GM23338 (cell line): ENCODE results near the gene SAP130. TPM values are rescaled to one million over a fixed set of nuclear protein-coding genes. Genes with fewer than 3 reads are reported as not detected.

Experiments
- ATAC-seq: fragments of 200-7000 bp; cut with Tn5 transposase; 3 replicates; pipeline ENCODE4 v1.9.1; 2020
- DNase-seq: peaks from one replicate; pipeline ENCODE4 v3.0.0-alpha.2; 2015; ENCODE audit warnings: low spot score
- H2AFZ ChIP-seq: fragments of 200-600 bp; sonication (generic); 2 replicates; pipeline ENCODE4 v1.8.0; 2016; ENCODE audit warnings: antibody characterized with exemption, mild to moderate bottlenecking, moderate library complexity
- H3F3A ChIP-seq: fragments of 200-600 bp; sonication (generic); replicated peaks from 2 replicates; pipeline ENCODE4 v1.8.0; 2017; ENCODE audit warnings: antibody characterized with exemption, mixed run types, low read depth
- H3K27ac ChIP-seq: fragments of 200-600 bp; sonication (generic); 2 replicates; pipeline ENCODE4 v1.6.1; 2016; ENCODE audit warnings: low read depth
- H3K27me3 ChIP-seq: fragments of 200-600 bp; sonication (generic); 2 replicates; pipeline ENCODE4 v1.8.0; 2016; ENCODE audit warnings: mild to moderate bottlenecking, mixed run types, moderate library complexity; ENCODE audit not compliant: insufficient read depth
- H3K36me3 ChIP-seq: fragments of 200-600 bp; sonication (generic); 2 replicates; pipeline ENCODE4 v1.8.0; 2016; ENCODE audit warnings: mild to moderate bottlenecking; ENCODE audit not compliant: insufficient read depth
- H3K4me1 ChIP-seq: fragments of 200-600 bp; sonication (generic); 2 replicates; pipeline ENCODE4 v1.8.0; 2016; ENCODE audit warnings: mild to moderate bottlenecking, moderate library complexity; ENCODE audit not compliant: insufficient read depth
- H3K4me2 ChIP-seq: fragments of 200-600 bp; sonication (generic); 2 replicates; pipeline ENCODE4 v1.7.1; 2017; ENCODE audit warnings: mixed run types
- H3K4me3 ChIP-seq: fragments of 200-600 bp; sonication (generic); 2 replicates; pipeline ENCODE4 v1.6.1; 2016; ENCODE audit warnings: mixed run types
- H3K79me2 ChIP-seq: fragments of 200-600 bp; sonication (generic); replicated peaks from 2 replicates; pipeline ENCODE4 v1.8.0; 2017; ENCODE audit warnings: mild to moderate bottlenecking; ENCODE audit not compliant: insufficient read depth
- H3K9me2 ChIP-seq: fragments of 200-600 bp; sonication (generic); 2 replicates; pipeline ENCODE4 v1.8.0; 2017; ENCODE audit not compliant: insufficient read depth
- H4K20me1 ChIP-seq: fragments of 200-600 bp; sonication (generic); replicated peaks from 2 replicates; pipeline ENCODE4 v1.8.0; 2017; ENCODE audit warnings: mild to moderate bottlenecking; ENCODE audit not compliant: insufficient read depth
- H3K27ac Mint-ChIP-seq: 2 replicates; pipeline ENCODE4 v1.8.0; 2020; ENCODE audit warnings: inconsistent platforms, mild to moderate bottlenecking, moderate library complexity, mixed read lengths
- H3K27me3 Mint-ChIP-seq: 3 replicates; pipeline ENCODE4 v1.8.0; 2022; ENCODE audit warnings: low read depth, mild to moderate bottlenecking, moderate library complexity, mixed read lengths, inconsistent platforms; ENCODE audit not compliant: insufficient read depth, poor library complexity
- H3K36me3 Mint-ChIP-seq: 3 replicates; pipeline ENCODE4 v1.8.0; 2021; ENCODE audit warnings: low read depth, mild to moderate bottlenecking, inconsistent platforms, moderate library complexity, mixed read lengths
- H3K4me1 Mint-ChIP-seq: 3 replicates; pipeline ENCODE4 v1.8.0; 2020; ENCODE audit warnings: mild to moderate bottlenecking, inconsistent platforms, mixed read lengths
- H3K4me3 Mint-ChIP-seq: 3 replicates; pipeline ENCODE4 v1.8.0; 2021; ENCODE audit warnings: moderate library complexity, mild to moderate bottlenecking, inconsistent platforms, mixed read lengths
- H3K9me3 Mint-ChIP-seq: 3 replicates; pipeline ENCODE4 v1.8.0; 2020; ENCODE audit warnings: moderate library complexity, mild to moderate bottlenecking, inconsistent platforms, mixed read lengths
- ETS1 ChIP-seq: IDR thresholded peaks from 2 replicates; pipeline ENCODE4 v1.6.1; 2016; ENCODE audit warnings: antibody characterized with exemption
- EZH2phosphoT487 ChIP-seq: fragments of 200-600 bp; sonication (generic); IDR thresholded peaks from one replicate; pipeline ENCODE4 v1.8.1; 2018; ENCODE audit warnings: antibody characterized with exemption; ENCODE audit not compliant: unreplicated experiment
- JUNB ChIP-seq: IDR thresholded peaks from one replicate; pipeline ENCODE4 v1.6.1; 2016; ENCODE audit warnings: antibody characterized with exemption; ENCODE audit not compliant: unreplicated experiment
- NANOG ChIP-seq: IDR thresholded peaks from 2 replicates; pipeline ENCODE4 v1.6.1; 2016; ENCODE audit warnings: antibody characterized with exemption, borderline replicate concordance
- POLR2AphosphoS5 ChIP-seq: IDR thresholded peaks from 2 replicates; pipeline ENCODE4 v1.6.1; 2016; ENCODE audit warnings: antibody characterized with exemption, low read depth
- STAT1 ChIP-seq: IDR thresholded peaks from one replicate; pipeline ENCODE4 v1.6.1; 2016; ENCODE audit warnings: antibody characterized with exemption; ENCODE audit not compliant: unreplicated experiment
- long read RNA-seq: library from polyadenylated mRNA; unstranded; transcript quantifications from one replicate; pipeline ENCODE4 v2.0.0, GENCODE V29; 2020; ENCODE audit not compliant: unreplicated experiment
- polyA plus RNA-seq: library from polyadenylated mRNA; unstranded; fragments of >200 nt; fragmentation: Nextera tagmentation; extraction: Ambion mirVana; gene quantifications from 2 replicates; pipeline ENCODE4 v1.2.1, GENCODE V29; 2016
- total RNA-seq: library from RNA; depleted of rRNA; stranded (reverse); fragments of >200 nt; shearing (Covaris generic); gene quantifications from 2 replicates; pipeline ENCODE4 v1.2.3, GENCODE V29; 2014; rRNA removed
- TF ChIP-seq, protein P1 (sequence below), 2 experiments: fragments of 200-600 bp in 1 of 2; sonication (generic) in 1 of 2; conservative IDR thresholded peaks; 2 replicates each; pipeline versions ENCODE4 v1.5.1 to v1.6.1; 2016 to 2017; ENCODE audit warnings: antibody characterized with exemption in 2 of 2, low read depth in 2 of 2, mild to moderate bottlenecking in 2 of 2, moderate library complexity in 1 of 2
- TF ChIP-seq, protein P2 (sequence below): fragments of 250-450 bp; sonication (Bioruptor Pico); IDR thresholded peaks from 2 replicates; pipeline ENCODE4 v1.5.0; 2020; ENCODE audit warnings: mild to moderate bottlenecking, moderate library complexity

Gene SAP130
- total RNA-seq (28.7 and 35.1 TPM in 2 replicates), polyA plus RNA-seq (18.9 and 19.5 TPM in 2 replicates)
- long read RNA-seq, partial matches to known transcripts, result 2 of 4 reads
- long read RNA-seq, other reads (novel, unspliced or antisense), result 2 of 4 reads

DNA sequence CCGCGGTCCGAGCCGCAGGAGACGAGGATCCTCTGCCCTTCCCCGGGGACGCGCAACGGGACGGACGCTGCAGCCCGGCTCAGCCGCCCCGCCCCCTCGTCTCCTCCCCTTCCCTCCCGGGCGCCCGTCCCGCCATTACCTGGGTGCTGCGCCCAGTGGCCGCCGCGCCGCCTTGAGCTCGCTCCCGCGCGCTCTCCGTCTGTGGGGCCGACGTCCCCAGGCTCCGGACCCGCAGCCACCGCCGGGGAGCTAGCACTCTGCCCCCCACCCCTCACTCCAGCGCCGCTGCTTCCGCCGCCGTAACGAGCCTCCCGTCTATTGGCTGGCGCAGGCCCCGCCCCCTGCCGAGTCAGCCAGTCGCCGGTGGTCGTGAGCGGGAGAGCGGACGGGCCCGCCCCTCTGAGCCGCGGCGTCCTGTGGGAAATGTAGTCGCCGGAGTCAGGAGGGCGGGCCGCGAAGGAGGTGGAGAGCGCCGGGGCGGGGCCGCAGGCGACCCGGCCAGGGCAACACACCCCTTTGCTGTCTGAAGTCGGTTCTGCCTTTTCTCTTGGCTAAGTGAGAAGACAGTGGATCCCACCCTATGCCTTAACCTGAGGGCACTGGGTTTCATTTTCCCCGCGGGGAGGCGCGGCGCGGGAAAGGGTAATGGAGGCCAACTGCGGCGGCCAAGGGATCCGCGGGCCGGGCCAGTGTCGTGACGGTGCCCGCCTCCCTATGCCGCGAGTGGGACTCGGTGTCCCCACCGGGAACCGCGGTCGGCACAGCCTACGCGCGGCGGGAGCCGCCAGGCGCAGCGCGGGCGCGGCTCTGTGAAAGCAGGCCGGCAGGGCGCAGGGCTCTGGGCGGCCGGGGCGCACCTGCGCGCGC, at the start of gene SAP130:
Gene SAP130 (minus strand): TSS at position 259 of the 867 bp plus-strand sequence. CDS start 1,767 bp downstream, outside the sequence.
- TF ChIP-seq POLR2AphosphoS5, result peak; percentile 84
- no peak for TF ChIP-seq EZH2phosphoT487
- no peak for TF ChIP-seq NANOG
- TF ChIP-seq, protein P1, sequence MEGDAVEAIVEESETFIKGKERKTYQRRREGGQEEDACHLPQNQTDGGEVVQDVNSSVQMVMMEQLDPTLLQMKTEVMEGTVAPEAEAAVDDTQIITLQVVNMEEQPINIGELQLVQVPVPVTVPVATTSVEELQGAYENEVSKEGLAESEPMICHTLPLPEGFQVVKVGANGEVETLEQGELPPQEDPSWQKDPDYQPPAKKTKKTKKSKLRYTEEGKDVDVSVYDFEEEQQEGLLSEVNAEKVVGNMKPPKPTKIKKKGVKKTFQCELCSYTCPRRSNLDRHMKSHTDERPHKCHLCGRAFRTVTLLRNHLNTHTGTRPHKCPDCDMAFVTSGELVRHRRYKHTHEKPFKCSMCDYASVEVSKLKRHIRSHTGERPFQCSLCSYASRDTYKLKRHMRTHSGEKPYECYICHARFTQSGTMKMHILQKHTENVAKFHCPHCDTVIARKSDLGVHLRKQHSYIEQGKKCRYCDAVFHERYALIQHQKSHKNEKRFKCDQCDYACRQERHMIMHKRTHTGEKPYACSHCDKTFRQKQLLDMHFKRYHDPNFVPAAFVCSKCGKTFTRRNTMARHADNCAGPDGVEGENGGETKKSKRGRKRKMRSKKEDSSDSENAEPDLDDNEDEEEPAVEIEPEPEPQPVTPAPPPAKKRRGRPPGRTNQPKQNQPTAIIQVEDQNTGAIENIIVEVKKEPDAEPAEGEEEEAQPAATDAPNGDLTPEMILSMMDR (conservative IDR thresholded peaks at IDR 0.05; ENCODE audit: low read depth in 2 of 2), result no peak
- TF ChIP-seq STAT1, result no peak
- TF ChIP-seq ETS1, result peak; percentile 64; the same call in 1 of the 2 replicates
- TF ChIP-seq, protein P2, sequence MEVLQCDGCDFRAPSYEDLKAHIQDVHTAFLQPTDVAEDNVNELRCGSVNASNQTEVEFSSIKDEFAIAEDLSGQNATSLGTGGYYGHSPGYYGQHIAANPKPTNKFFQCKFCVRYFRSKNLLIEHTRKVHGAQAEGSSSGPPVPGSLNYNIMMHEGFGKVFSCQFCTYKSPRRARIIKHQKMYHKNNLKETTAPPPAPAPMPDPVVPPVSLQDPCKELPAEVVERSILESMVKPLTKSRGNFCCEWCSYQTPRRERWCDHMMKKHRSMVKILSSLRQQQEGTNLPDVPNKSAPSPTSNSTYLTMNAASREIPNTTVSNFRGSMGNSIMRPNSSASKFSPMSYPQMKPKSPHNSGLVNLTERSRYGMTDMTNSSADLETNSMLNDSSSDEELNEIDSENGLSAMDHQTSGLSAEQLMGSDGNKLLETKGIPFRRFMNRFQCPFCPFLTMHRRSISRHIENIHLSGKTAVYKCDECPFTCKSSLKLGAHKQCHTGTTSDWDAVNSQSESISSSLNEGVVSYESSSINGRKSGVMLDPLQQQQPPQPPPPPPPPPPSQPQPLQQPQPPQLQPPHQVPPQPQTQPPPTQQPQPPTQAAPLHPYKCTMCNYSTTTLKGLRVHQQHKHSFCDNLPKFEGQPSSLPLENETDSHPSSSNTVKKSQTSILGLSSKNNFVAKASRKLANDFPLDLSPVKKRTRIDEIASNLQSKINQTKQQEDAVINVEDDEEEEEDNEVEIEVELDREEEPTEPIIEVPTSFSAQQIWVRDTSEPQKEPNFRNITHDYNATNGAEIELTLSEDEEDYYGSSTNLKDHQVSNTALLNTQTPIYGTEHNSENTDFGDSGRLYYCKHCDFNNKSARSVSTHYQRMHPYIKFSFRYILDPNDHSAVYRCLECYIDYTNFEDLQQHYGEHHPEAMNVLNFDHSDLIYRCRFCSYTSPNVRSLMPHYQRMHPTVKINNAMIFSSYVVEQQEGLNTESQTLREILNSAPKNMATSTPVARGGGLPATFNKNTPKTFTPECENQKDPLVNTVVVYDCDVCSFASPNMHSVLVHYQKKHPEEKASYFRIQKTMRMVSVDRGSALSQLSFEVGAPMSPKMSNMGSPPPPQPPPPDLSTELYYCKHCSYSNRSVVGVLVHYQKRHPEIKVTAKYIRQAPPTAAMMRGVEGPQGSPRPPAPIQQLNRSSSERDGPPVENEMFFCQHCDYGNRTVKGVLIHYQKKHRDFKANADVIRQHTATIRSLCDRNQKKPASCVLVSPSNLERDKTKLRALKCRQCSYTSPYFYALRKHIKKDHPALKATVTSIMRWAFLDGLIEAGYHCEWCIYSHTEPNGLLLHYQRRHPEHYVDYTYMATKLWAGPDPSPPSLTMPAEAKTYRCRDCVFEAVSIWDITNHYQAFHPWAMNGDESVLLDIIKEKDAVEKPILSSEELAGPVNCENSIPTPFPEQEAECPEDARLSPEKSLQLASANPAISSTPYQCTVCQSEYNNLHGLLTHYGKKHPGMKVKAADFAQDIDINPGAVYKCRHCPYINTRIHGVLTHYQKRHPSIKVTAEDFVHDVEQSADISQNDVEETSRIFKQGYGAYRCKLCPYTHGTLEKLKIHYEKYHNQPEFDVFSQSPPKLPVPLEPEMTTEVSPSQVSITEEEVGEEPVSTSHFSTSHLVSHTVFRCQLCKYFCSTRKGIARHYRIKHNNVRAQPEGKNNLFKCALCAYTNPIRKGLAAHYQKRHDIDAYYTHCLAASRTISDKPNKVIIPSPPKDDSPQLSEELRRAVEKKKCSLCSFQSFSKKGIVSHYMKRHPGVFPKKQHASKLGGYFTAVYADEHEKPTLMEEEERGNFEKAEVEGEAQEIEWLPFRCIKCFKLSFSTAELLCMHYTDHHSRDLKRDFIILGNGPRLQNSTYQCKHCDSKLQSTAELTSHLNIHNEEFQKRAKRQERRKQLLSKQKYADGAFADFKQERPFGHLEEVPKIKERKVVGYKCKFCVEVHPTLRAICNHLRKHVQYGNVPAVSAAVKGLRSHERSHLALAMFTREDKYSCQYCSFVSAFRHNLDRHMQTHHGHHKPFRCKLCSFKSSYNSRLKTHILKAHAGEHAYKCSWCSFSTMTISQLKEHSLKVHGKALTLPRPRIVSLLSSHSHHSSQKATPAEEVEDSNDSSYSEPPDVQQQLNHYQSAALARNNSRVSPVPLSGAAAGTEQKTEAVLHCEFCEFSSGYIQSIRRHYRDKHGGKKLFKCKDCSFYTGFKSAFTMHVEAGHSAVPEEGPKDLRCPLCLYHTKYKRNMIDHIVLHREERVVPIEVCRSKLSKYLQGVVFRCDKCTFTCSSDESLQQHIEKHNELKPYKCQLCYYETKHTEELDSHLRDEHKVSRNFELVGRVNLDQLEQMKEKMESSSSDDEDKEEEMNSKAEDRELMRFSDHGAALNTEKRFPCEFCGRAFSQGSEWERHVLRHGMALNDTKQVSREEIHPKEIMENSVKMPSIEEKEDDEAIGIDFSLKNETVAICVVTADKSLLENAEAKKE (CRISPR knock-in tag), result no peak
- TF ChIP-seq JUNB, result no peak
- Histone ChIP-seq H3K4me1 (peaks cover 11% of the 10 kb centered on the region), H3K79me2 (peaks cover 39% of the 10 kb centered on the region), H3K4me3 (peak within 1 kb of the TSS; percentile 99), H3K27ac (0 out of 2 replicates have a peak within 1 kb of the TSS, but pooled peaks have one; percentile 37), H3K9me2 (no peaks in the 10 kb centered on the region; the same call in 1 of the 2 replicates), H3F3A (no peaks in the 10 kb centered on the region; the same call in 1 of the 2 replicates), H3K27me3 (peaks cover 8% of the 10 kb centered on the region; the same call in 1 of the 2 replicates), H3K4me2 (peak within 1 kb of the TSS; percentile 86), H2AFZ (peak within 1 kb of the TSS; percentile 99), H3K36me3 (peaks cover 8% of the 10 kb centered on the region; the same call in 1 of the 2 replicates), H4K20me1 (peaks cover 24% of the 10 kb centered on the region)
- H3K9me3 Mint-ChIP-seq, result peaks cover 15% of the 10 kb centered on the region
- peak; percentile 97 for DNase-seq
- H3K27me3 Mint-ChIP-seq, result peaks cover 14% of the 10 kb centered on the region
- peak; percentile 86 for ATAC-seq
- peaks cover 7% of the 10 kb centered on the region for H3K4me1 Mint-ChIP-seq
- peak within 1 kb of the TSS; percentile 95 for H3K4me3 Mint-ChIP-seq
- peaks cover 12% of the 10 kb centered on the region; the same call in 2 of the 3 replicates for H3K36me3 Mint-ChIP-seq
- peak within 1 kb of the TSS; percentile 95; the same call in 1 of the 2 replicates for H3K27ac Mint-ChIP-seq
